Lung (tissue), 12 donors: ENCODE measurements around the gene PRKCB. TPM values are rescaled to one million over a fixed set of nuclear protein-coding genes. Genes with fewer than 3 reads are reported as not detected.
A peak's percentile ranks its signal among the peaks of the same experiment; 100 is the strongest.
"Not testable (repeated sequence)": the region's sequence is repeated elsewhere in the genome, so short reads cannot be mapped to it uniquely, and the experiment has no call there.

Experiments used
- ATAC-seq: fragments of 200-7000 bp; cut with Tn5 transposase; one replicate; pipeline ENCODE4 v1.9.1; 2020; ENCODE audit warnings: moderate number of reproducible peaks; ENCODE audit not compliant: insufficient read depth, low FRiP score
- DNase-seq, 3 donors: peaks; one replicate each; pipeline ENCODE4 v3.0.0-alpha.2; 2013 to 2017
- H3K27ac ChIP-seq, 2 donors: one replicate each; pipeline ENCODE4 v1.5.1; 2013; ENCODE audit warnings: mild to moderate bottlenecking in 2 of 2, moderate library complexity in 2 of 2, control low read depth in 1 of 2, inconsistent platforms in 1 of 2, low read depth in 1 of 2, low read length in 1 of 2
- H3K27me3 ChIP-seq, 3 donors: one replicate each; pipeline ENCODE4 v1.5.1; 2013; ENCODE audit warnings: low read length in 2 of 3; ENCODE audit not compliant: control insufficient read depth in 3 of 3, insufficient read depth in 3 of 3
- H3K36me3 ChIP-seq, 4 donors: one replicate each; pipeline ENCODE4 v1.5.1; 2013; ENCODE audit warnings: low read length in 4 of 4, mild to moderate bottlenecking in 1 of 4, moderate library complexity in 1 of 4; ENCODE audit not compliant: control insufficient read depth in 4 of 4, insufficient read depth in 4 of 4
- H3K4me1 ChIP-seq, 5 donors: one replicate each; pipeline ENCODE4 v1.5.1; 2013; ENCODE audit warnings: low read length in 5 of 5, mild to moderate bottlenecking in 2 of 5, moderate library complexity in 1 of 5; ENCODE audit not compliant: control insufficient read depth in 5 of 5, insufficient read depth in 5 of 5
- H3K4me3 ChIP-seq: one replicate; pipeline ENCODE4 v1.5.1; 2013; ENCODE audit warnings: mild to moderate bottlenecking, control low read depth, moderate library complexity
- H3K9ac ChIP-seq, 2 donors: one replicate each; pipeline ENCODE4 v1.5.1; 2013; ENCODE audit warnings: low read length in 2 of 2, control low read depth in 1 of 2; ENCODE audit not compliant: insufficient read depth in 1 of 2
- H3K9me3 ChIP-seq, 4 donors: one replicate each; pipeline ENCODE4 v1.5.1; 2013; ENCODE audit warnings: low read length in 3 of 4, mild to moderate bottlenecking in 1 of 4, moderate library complexity in 1 of 4; ENCODE audit not compliant: control insufficient read depth in 4 of 4, insufficient read depth in 3 of 4
- CTCF ChIP-seq: IDR thresholded peaks from 2 replicates; pipeline ENCODE4 v1.5.1; 2012; ENCODE audit warnings: mild to moderate bottlenecking; ENCODE audit errors: control extremely low read depth, extremely low read depth
- WGBS, 2 donors: extraction: QIAGEN DNeasy Blood & Tissue Kit; methylation state at CpG; one replicate each; pipeline ENCODE4 v1.1.7; 2013; 5-methylcytosine and 5-hydroxymethylcytosine counted together
- polyA plus RNA-seq, 2 donors: library from polyadenylated mRNA; stranded (reverse); fragments of 200-250 nt; gene quantifications; one replicate each; pipeline ENCODE4 v1.2.1, GENCODE V29; 2013
- total RNA-seq, 2 donors: library from RNA; depleted of rRNA in 1 of 2; stranded (reverse); fragments of >200 nt in 1 of 2; gene quantifications; one replicate each; pipeline ENCODE4 v1.2.1, GENCODE V29; 2014 to 2021
- donor health status: control.
- donor health status: control.
- donor health status: Bipolar disorder and iron deficiency.
- donor health status: healthy.
- donor health status: DM: yes; HTN: yes; CAD: no.

The PRKCB gene
- total and polyA plus RNA-seq, 4 donors, result 2.5 to 46.4 (median 21.8) TPM

- Histone ChIP-seq H3K4me1 (no peaks in the 10 kb centered on the region), H3K9me3 (peaks cover 0 to 16% (median 3%) of the 10 kb centered on the region in 4 donors), H3K27me3 (no peaks in the 10 kb centered on the region), H3K36me3 (peaks cover 0 to 20% (median 3%) of the 10 kb centered on the region in 4 donors), H3K4me3 (no peak overlapping the region), H3K27ac (no peak overlapping the region), H3K9ac (no peak overlapping the region)
- no peak for TF ChIP-seq CTCF
- DNase-seq (no peak), ATAC-seq (no peak)
- 35 to 52% methylated on average over 1 of the region's 1 CpG for WGBS, 2 donors
Observed at GRCh38 chr16:24094660-24095059, 258.9 kb downstream of the PRKCB start.

- no peaks in the 10 kb centered on the region for H3K27me3 ChIP-seq
- no peak overlapping the region for H3K9ac ChIP-seq
- H3K4me1 ChIP-seq, result peaks cover 0 to 13% (median 0%) of the 10 kb centered on the region in 5 donors
- H3K27ac ChIP-seq, result no peak overlapping the region
- DNase-seq (no peak), ATAC-seq (no peak)
- H3K36me3 ChIP-seq, result peaks cover 0 to 15% (median 1%) of the 10 kb centered on the region in 4 donors
- peaks cover 0 to 2% (median 0%) of the 10 kb centered on the region in 4 donors for H3K9me3 ChIP-seq
- H3K4me3 ChIP-seq, result no peak overlapping the region
- TF ChIP-seq CTCF, result no peak
- 54 to 75% methylated on average over 2 of the region's 2 CpGs for WGBS, 2 donors
Observed at GRCh38 chr16:24098896-24099295, 263.1 kb downstream of the PRKCB start.

- Histone ChIP-seq H3K36me3 (peaks cover 0 to 4% (median 0%) of the 10 kb centered on the region in 4 donors), H3K4me1 (peaks cover 0 to 13% (median 0%) of the 10 kb centered on the region in 5 donors), H3K27me3 (no peaks in the 10 kb centered on the region), H3K9ac (no peak overlapping the region), H3K9me3 (peaks cover 0 to 2% (median 0%) of the 10 kb centered on the region in 4 donors), H3K4me3 (no peak overlapping the region), H3K27ac (no peak overlapping the region)
- ATAC-seq (no peak), DNase-seq (peak in 2 of 3 donors; percentile 49 to 57)
- WGBS, 2 donors, result 76 to 90% methylated on average over 2 of the region's 2 CpGs
- TF ChIP-seq CTCF, result no peak
Observed at GRCh38 chr16:24101431-24101830, 265.6 kb downstream of the PRKCB start.

GRCh38 chr16:24102209-24102660 lies 266.5 kb downstream of the PRKCB start:
- Histone ChIP-seq H3K4me3 (no peak overlapping the region), H3K36me3 (peaks cover 0 to 3% (median 0%) of the 10 kb centered on the region in 4 donors), H3K27me3 (no peaks in the 10 kb centered on the region), H3K9me3 (peaks cover 0 to 2% (median 0%) of the 10 kb centered on the region in 4 donors), H3K4me1 (peaks cover 0 to 13% (median 0%) of the 10 kb centered on the region in 5 donors), H3K27ac (no peak overlapping the region), H3K9ac (no peak overlapping the region)
- DNase-seq (peak; percentile 80 to 94 (median 88)), ATAC-seq (no peak)
- no peak for TF ChIP-seq CTCF
- WGBS, 2 donors, result 61 to 75% methylated on average over 4 of the region's 4 CpGs

- not testable (repeated sequence) for H3K27me3 ChIP-seq, H3K4me3 ChIP-seq, DNase-seq, H3K27ac ChIP-seq, H3K9ac ChIP-seq, ATAC-seq, H3K36me3 ChIP-seq, H3K9me3 ChIP-seq
- peaks cover 0 to 13% (median 0%) of the 10 kb centered on the region in 5 donors for H3K4me1 ChIP-seq
- 91 to 93% methylated on average over 2 of the region's 2 CpGs for WGBS, 2 donors
Observed at GRCh38 chr16:24105471-24105870, 269.7 kb downstream of the PRKCB start.
